CD4-positive, alpha-beta memory T cell (primary cell): Measurements from ENCODE around the gene PIGK. TPM values are rescaled to one million over a fixed set of nuclear protein-coding genes. Genes with fewer than 3 reads are reported as not detected.

Source experiments
- CTCF ChIA-PET: fragments of 350-600 bp; sonication (Branson Sonifier 250); formaldehyde crosslinking; loops from one replicate; lab custom pipeline; 2021; ENCODE audit warnings: inconsistent platforms; ENCODE audit not compliant: partially characterized antibody; lab: Charles Lee
- POLR2A ChIA-PET: fragments of 350-600 bp; sonication (Branson Sonifier 250); formaldehyde crosslinking; loops from one replicate; lab custom pipeline; 2021; ENCODE audit not compliant: partially characterized antibody; lab: Charles Lee
- DNase-seq, 5 donors: peaks; one replicate each; pipeline versions ENCODE4 v3.0.0 to v3.0.0-alpha.2; 2020 to 2022; ENCODE audit warnings: mixed read lengths in 1 of 5
- H3K27ac ChIP-seq: one replicate; pipeline ENCODE4 v1.7.0; 2013; ENCODE audit warnings: low read depth, low read length
- H3K27me3 ChIP-seq: 2 replicates; pipeline ENCODE4 v1.7.0; 2013; ENCODE audit warnings: mild to moderate bottlenecking, low read length, moderate library complexity; ENCODE audit not compliant: insufficient read depth
- H3K36me3 ChIP-seq: 2 replicates; pipeline ENCODE4 v1.7.0; 2013; ENCODE audit warnings: mild to moderate bottlenecking, low read length, moderate library complexity; ENCODE audit not compliant: insufficient read depth
- H3K4me1 ChIP-seq: 2 replicates; pipeline ENCODE4 v1.7.0; 2013; ENCODE audit warnings: mild to moderate bottlenecking, low read length, moderate library complexity; ENCODE audit not compliant: insufficient read depth
- H3K4me3 ChIP-seq, 2 donors: one replicate each; pipeline ENCODE4 v1.7.0; 2013; ENCODE audit warnings: low read length in 2 of 2, mild to moderate bottlenecking in 1 of 2
- H3K9me3 ChIP-seq, 2 donors: one replicate each; pipeline ENCODE4 v1.7.0; 2013; ENCODE audit warnings: low read length in 2 of 2, control low read depth in 1 of 2; ENCODE audit not compliant: control insufficient read depth in 1 of 2
- H3K27ac Mint-ChIP-seq, 7 donors: one replicate each; pipeline ENCODE4 v1.8.0; 2020 to 2021; ENCODE audit warnings: mixed read lengths in 7 of 7, mild to moderate bottlenecking in 6 of 7, inconsistent platforms in 3 of 7, moderate library complexity in 3 of 7
- H3K27me3 Mint-ChIP-seq, 2 donors: one replicate each; pipeline ENCODE4 v1.8.0; 2020 to 2021; ENCODE audit warnings: mixed read lengths in 2 of 2
- H3K36me3 Mint-ChIP-seq, 2 donors: one replicate each; pipeline ENCODE4 v1.8.0; 2020 to 2021; ENCODE audit warnings: mixed read lengths in 2 of 2, inconsistent platforms in 1 of 2, mild to moderate bottlenecking in 1 of 2
- H3K4me1 Mint-ChIP-seq, 4 donors: one replicate each; pipeline ENCODE4 v1.8.0; 2020 to 2021; ENCODE audit warnings: mixed read lengths in 4 of 4, mild to moderate bottlenecking in 1 of 4
- H3K4me3 Mint-ChIP-seq, 8 donors: one replicate each; pipeline ENCODE4 v1.8.0; 2020 to 2021; ENCODE audit warnings: mixed read lengths in 8 of 8, mild to moderate bottlenecking in 7 of 8, moderate library complexity in 6 of 8, inconsistent platforms in 3 of 8
- H3K9me3 Mint-ChIP-seq, 8 donors: one replicate each; pipeline ENCODE4 v1.8.0; 2020 to 2021; ENCODE audit warnings: mixed read lengths in 8 of 8, mild to moderate bottlenecking in 5 of 8, inconsistent platforms in 3 of 8, moderate library complexity in 1 of 8
- intact Hi-C: fragments of 100-400 bp; cut with micrococcal nuclease; formaldehyde crosslinking; loops from one replicate; pipeline ENCODE4 v1.15.1; 2023
- polyA plus RNA-seq, 2 donors: library from polyadenylated mRNA; unstranded; fragments of 300-500 nt; fragmentation: Illumina TruSeq; gene quantifications; one replicate each; pipeline ENCODE4 v1.2.3, GENCODE V29; 2021
- total RNA-seq, 2 experiments: library from RNA; stranded (reverse); gene quantifications; one replicate each; pipeline ENCODE4 v1.2.3, GENCODE V29; 2021

PIGK gene
- total and polyA plus RNA-seq, 4 experiments from 2014 or later, result 26.4 to 72.0 (median 31.9) TPM

GRCh38 chr1:77239311-77239710 is 20.1 kb upstream of the PIGK start:
- H3K4me1 Mint-ChIP-seq, result no peaks in the 10 kb centered on the region
- no peak overlapping the region for H3K27ac Mint-ChIP-seq
- ChIA-PET CTCF (no interaction called here), POLR2A (no interaction called here)
- Histone ChIP-seq H3K4me1 (no peaks in the 10 kb centered on the region), H3K36me3 (no peaks in the 10 kb centered on the region), H3K27me3 (no peaks in the 10 kb centered on the region), H3K9me3 (no peaks in the 10 kb centered on the region), H3K27ac (no peak overlapping the region), H3K4me3 (no peak overlapping the region)
- no peak for DNase-seq
- no peak overlapping the region for H3K4me3 Mint-ChIP-seq
- intact Hi-C loops, result no loop called here
- H3K36me3 Mint-ChIP-seq, result peaks cover 0 to 6% of the 10 kb centered on the region in 2 donors
- H3K9me3 Mint-ChIP-seq, result peaks cover 0 to 14% (median 8%) of the 10 kb centered on the region in 8 donors
- peaks cover 3 to 6% of the 10 kb centered on the region in 2 donors for H3K27me3 Mint-ChIP-seq

GRCh38 chr1:77238462-77238861 is 19.2 kb upstream of the PIGK start:
- no peaks in the 10 kb centered on the region for H3K27me3 ChIP-seq
- Mint-ChIP-seq H3K27ac (no peak overlapping the region), H3K4me3 (no peak overlapping the region), H3K27me3 (peaks cover 3 to 6% of the 10 kb centered on the region in 2 donors), H3K9me3 (peaks cover 0 to 17% (median 8%) of the 10 kb centered on the region in 8 donors), H3K4me1 (no peaks in the 10 kb centered on the region), H3K36me3 (peaks cover 0 to 6% of the 10 kb centered on the region in 2 donors)
- intact Hi-C loops, result no loop called here
- H3K9me3 ChIP-seq, result no peaks in the 10 kb centered on the region
- POLR2A ChIA-PET, result no interaction called here
- H3K36me3 ChIP-seq, result no peaks in the 10 kb centered on the region
- no peak overlapping the region for H3K27ac ChIP-seq
- H3K4me3 ChIP-seq, result no peak overlapping the region
- H3K4me1 ChIP-seq, result no peaks in the 10 kb centered on the region
- DNase-seq, result no peak
- CTCF ChIA-PET, result no interaction called here

GRCh38 chr1:77234943-77235342 is 15.7 kb upstream of the PIGK start:
- DNase-seq, result no peak
- intact Hi-C loops, result no loop called here
- no peak overlapping the region for H3K4me3 Mint-ChIP-seq
- no peaks in the 10 kb centered on the region for H3K9me3 ChIP-seq
- H3K9me3 Mint-ChIP-seq, result peaks cover 0 to 20% (median 12%) of the 10 kb centered on the region in 8 donors
- no peak overlapping the region for H3K4me3 ChIP-seq
- H3K4me1 Mint-ChIP-seq, result no peaks in the 10 kb centered on the region
- ChIA-PET CTCF (no interaction called here), POLR2A (no interaction called here)
- H3K4me1 ChIP-seq, result no peaks in the 10 kb centered on the region
- H3K27me3 ChIP-seq, result no peaks in the 10 kb centered on the region
- H3K27ac Mint-ChIP-seq, result no peak overlapping the region
- no peak overlapping the region for H3K27ac ChIP-seq
- peaks cover 2 to 4% of the 10 kb centered on the region in 2 donors for H3K27me3 Mint-ChIP-seq
- H3K36me3 ChIP-seq, result no peaks in the 10 kb centered on the region
- H3K36me3 Mint-ChIP-seq, result peaks cover 3 to 4% of the 10 kb centered on the region in 2 donors

- peaks cover 2 to 4% of the 10 kb centered on the region in 2 donors for H3K27me3 Mint-ChIP-seq
- peaks cover 0 to 2% (median 0%) of the 10 kb centered on the region in 4 donors for H3K4me1 Mint-ChIP-seq
- intact Hi-C loops, result no loop called here
- H3K36me3 Mint-ChIP-seq, result peaks cover 4% of the 10 kb centered on the region in 2 donors
- CTCF ChIA-PET, result no interaction called here
- Histone ChIP-seq H3K36me3 (no peaks in the 10 kb centered on the region), H3K9me3 (no peaks in the 10 kb centered on the region), H3K27ac (no peak overlapping the region), H3K4me3 (no peak overlapping the region), H3K4me1 (no peaks in the 10 kb centered on the region), H3K27me3 (no peaks in the 10 kb centered on the region)
- peaks cover 0 to 20% (median 12%) of the 10 kb centered on the region in 8 donors for H3K9me3 Mint-ChIP-seq
- H3K27ac Mint-ChIP-seq, result no peak overlapping the region
- DNase-seq, result no peak
- POLR2A ChIA-PET, result no interaction called here
- no peak overlapping the region for H3K4me3 Mint-ChIP-seq
Measured at GRCh38 chr1:77234096-77234495, 14.9 kb upstream of the PIGK start.

- Mint-ChIP-seq H3K4me1 (peaks cover 0 to 6% (median 0%) of the 10 kb centered on the region in 4 donors), H3K27ac (no peak overlapping the region), H3K4me3 (no peak overlapping the region), H3K27me3 (peaks cover 3 to 4% of the 10 kb centered on the region in 2 donors), H3K36me3 (peaks cover 4 to 5% of the 10 kb centered on the region in 2 donors), H3K9me3 (peaks cover 0 to 20% (median 12%) of the 10 kb centered on the region in 8 donors)
- H3K27me3 ChIP-seq, result no peaks in the 10 kb centered on the region
- no peaks in the 10 kb centered on the region for H3K9me3 ChIP-seq
- POLR2A ChIA-PET, result no interaction called here
- H3K4me1 ChIP-seq, result no peaks in the 10 kb centered on the region
- intact Hi-C loops, result no loop called here
- no peak for DNase-seq
- CTCF ChIA-PET, result no interaction called here
- no peak overlapping the region for H3K4me3 ChIP-seq
- H3K27ac ChIP-seq, result no peak overlapping the region
- H3K36me3 ChIP-seq, result no peaks in the 10 kb centered on the region
Measured at GRCh38 chr1:77232829-77233228, 13.6 kb upstream of the PIGK start.

GRCh38 chr1:77230051-77230450 is 10.8 kb upstream of the PIGK start:
- H3K27ac ChIP-seq, result no peak overlapping the region
- Mint-ChIP-seq H3K27ac (no peak overlapping the region), H3K4me3 (no peak overlapping the region), H3K4me1 (peaks cover 0 to 6% (median 0%) of the 10 kb centered on the region in 4 donors), H3K36me3 (peaks cover 5% of the 10 kb centered on the region in 2 donors), H3K27me3 (peaks cover 0 to 2% of the 10 kb centered on the region in 2 donors), H3K9me3 (peaks cover 0 to 20% (median 12%) of the 10 kb centered on the region in 8 donors)
- no peaks in the 10 kb centered on the region for H3K36me3 ChIP-seq
- ChIA-PET CTCF (no interaction called here), POLR2A (no interaction called here)
- intact Hi-C loops, result no loop called here
- H3K27me3 ChIP-seq, result no peaks in the 10 kb centered on the region
- H3K4me3 ChIP-seq, result no peak overlapping the region
- no peaks in the 10 kb centered on the region for H3K9me3 ChIP-seq
- H3K4me1 ChIP-seq, result no peaks in the 10 kb centered on the region
- no peak for DNase-seq

- Histone ChIP-seq H3K4me1 (no peaks in the 10 kb centered on the region), H3K4me3 (no peak overlapping the region), H3K9me3 (no peaks in the 10 kb centered on the region), H3K27ac (no peak overlapping the region), H3K27me3 (no peaks in the 10 kb centered on the region), H3K36me3 (no peaks in the 10 kb centered on the region)
- Mint-ChIP-seq H3K9me3 (peaks cover 0 to 15% (median 12%) of the 10 kb centered on the region in 8 donors), H3K27ac (no peak overlapping the region), H3K4me1 (peaks cover 0 to 6% (median under 1%) of the 10 kb centered on the region in 4 donors), H3K27me3 (peaks cover 0 to 2% of the 10 kb centered on the region in 2 donors), H3K36me3 (peaks cover 5 to 13% of the 10 kb centered on the region in 2 donors), H3K4me3 (no peak overlapping the region)
- CTCF ChIA-PET, result no interaction called here
- intact Hi-C loops, result no loop called here
- no peak for DNase-seq
- POLR2A ChIA-PET, result no interaction called here
Measured at GRCh38 chr1:77228836-77229235, 9.6 kb upstream of the PIGK start.
